HepG2 (cell line): ENCODE results near the gene DNAL4. TPM values are rescaled to one million over a fixed set of nuclear protein-coding genes. Genes with fewer than 3 reads are reported as not detected.

ENCODE experiments used
- AKAP8 ChIP-seq: sonication (generic); formaldehyde crosslinking; IDR thresholded peaks from 2 replicates; pipeline ENCODE4 v1.5.1; 2020; ENCODE audit warnings: mild to moderate bottlenecking, missing genetic modification reagents
- ARID4A ChIP-seq: sonication (generic); formaldehyde crosslinking; IDR thresholded peaks from 2 replicates; pipeline ENCODE4 v1.5.0; 2020; ENCODE audit warnings: mild to moderate bottlenecking, missing genetic modification reagents, borderline replicate concordance
- JARID2 ChIP-seq: sonication (generic); formaldehyde crosslinking; IDR thresholded peaks from 2 replicates; pipeline ENCODE4 v1.8.1; 2023; ENCODE audit warnings: missing genetic modification reagents, inconsistent platforms; ENCODE audit not compliant: insufficient replicate concordance
- MTA3 ChIP-seq: sonication (generic); formaldehyde crosslinking; IDR thresholded peaks from 2 replicates; pipeline ENCODE4 v1.4.0; 2020; ENCODE audit warnings: missing genetic modification reagents
- NKX3-1 ChIP-seq: sonication (generic); formaldehyde crosslinking; IDR thresholded peaks from 2 replicates; pipeline ENCODE4 v1.5.0; 2020; ENCODE audit warnings: missing genetic modification reagents
- PAX8 ChIP-seq: sonication (generic); formaldehyde crosslinking; IDR thresholded peaks from 2 replicates; pipeline ENCODE4 v1.8.0; 2022; ENCODE audit warnings: mild to moderate bottlenecking, missing genetic modification reagents, borderline replicate concordance
- STAT6 ChIP-seq: sonication (generic); formaldehyde crosslinking; IDR thresholded peaks from 2 replicates; pipeline ENCODE4 v1.4.0; 2020; ENCODE audit warnings: missing genetic modification reagents, mild to moderate bottlenecking, borderline replicate concordance
- TCF7 ChIP-seq: sonication (generic); IDR thresholded peaks from 2 replicates; pipeline ENCODE4 v1.6.1; 2016; ENCODE audit warnings: antibody characterized with exemption, low read depth
- TEAD2 ChIP-seq: sonication (generic); formaldehyde crosslinking; IDR thresholded peaks from 2 replicates; pipeline ENCODE4 v1.9.0; 2021; ENCODE audit warnings: missing genetic modification reagents
- TFAP4 ChIP-seq: sonication (generic); IDR thresholded peaks from 2 replicates; pipeline ENCODE4 v1.6.1; 2016; ENCODE audit warnings: low read depth, borderline replicate concordance
- TIGD3 ChIP-seq: sonication (generic); formaldehyde crosslinking; IDR thresholded peaks from 2 replicates; pipeline ENCODE4 v1.5.1; 2020; ENCODE audit warnings: mild to moderate bottlenecking, missing genetic modification reagents, borderline replicate concordance
- ZFX ChIP-seq: sonication (generic); formaldehyde crosslinking; IDR thresholded peaks from 2 replicates; pipeline ENCODE4 v1.4.0; 2020; ENCODE audit warnings: mild to moderate bottlenecking, low read depth, missing genetic modification reagents, moderate library complexity
- ZNF256 ChIP-seq: sonication (generic); formaldehyde crosslinking; conservative IDR thresholded peaks from 2 replicates; pipeline ENCODE4 v1.4.0; 2020; ENCODE audit warnings: missing genetic modification reagents
- ZNF512B ChIP-seq: sonication (generic); formaldehyde crosslinking; IDR thresholded peaks from 2 replicates; pipeline ENCODE4 v1.5.1; 2020; ENCODE audit warnings: missing genetic modification reagents, mild to moderate bottlenecking, borderline replicate concordance
- ZNF672 ChIP-seq: sonication (generic); formaldehyde crosslinking; IDR thresholded peaks from 2 replicates; pipeline ENCODE4 v1.8.1; 2022; ENCODE audit warnings: missing genetic modification reagents
- ZNF782 ChIP-seq: sonication (generic); formaldehyde crosslinking; IDR thresholded peaks from 2 replicates; pipeline ENCODE4 v1.4.0; 2020; ENCODE audit warnings: missing genetic modification reagents, mild to moderate bottlenecking, borderline replicate concordance
- ZNF83 ChIP-seq: sonication (generic); formaldehyde crosslinking; IDR thresholded peaks from 2 replicates; pipeline ENCODE4 v1.4.0; 2020; ENCODE audit warnings: missing genetic modification reagents, mild to moderate bottlenecking, borderline replicate concordance
- polyA plus RNA-seq, 8 experiments: library from polyadenylated mRNA; depleted of rRNA in 3 of 8; stranded (reverse) in 7 of 8; unstranded in 1 of 8; fragments of >200 nt; fragmentation: Illumina TruSeq in 4 of 8; extraction: Trizol in 4 of 8; gene quantifications; 2 replicates each; pipeline versions ENCODE4 v1.2.1 to v1.2.3, GENCODE V29; 2011 to 2016; ENCODE audit warnings: low read depth in 4 of 8, missing spikeins in 1 of 8, mixed read lengths in 1 of 8; ENCODE audit not compliant: insufficient read depth in 1 of 8
- total RNA-seq, 5 experiments: library from RNA; depleted of rRNA; stranded (reverse); fragments of >200 nt; fragmentation: Illumina TruSeq; extraction: Trizol; gene quantifications; 2 replicates each; pipeline ENCODE4 v1.2.3, GENCODE V29; 2016; ENCODE audit warnings: low read depth in 1 of 5

DNAL4 gene
- total and polyA plus RNA-seq, 2 of the 13 experiments (the other 11 are each of a cell fraction or from before 2014, with no cell fraction given), result 8.0 to 10.7 TPM

GRCh38 chr22:38755911-38756532, 37.9 kb downstream of the DNAL4 start, which contains the start of gene SUN2 (continued):
- TF ChIP-seq STAT6 (CRISPR knock-in tag), result no peak
- TF ChIP-seq ZNF672 (CRISPR knock-in tag), result no peak
- no peak; the same call in 1 of the 2 replicates for TF ChIP-seq NKX3-1
- no peak for TF ChIP-seq TIGD3 (CRISPR knock-in tag)
- no peak for TF ChIP-seq JARID2 (CRISPR knock-in tag)
- TF ChIP-seq ARID4A, result no peak; the same call in 1 of the 2 replicates
- no peak for TF ChIP-seq ZNF256 (CRISPR knock-in tag)
- no peak for TF ChIP-seq ZNF782
- TF ChIP-seq TFAP4, result no peak
- no peak for TF ChIP-seq TEAD2 (CRISPR knock-in tag)
- TF ChIP-seq PAX8 (CRISPR knock-in tag), result no peak
- TF ChIP-seq ZFX (CRISPR knock-in tag), result no peak
- TF ChIP-seq AKAP8 (CRISPR knock-in tag), result no peak
- no peak for TF ChIP-seq ZNF512B (CRISPR knock-in tag)
- no peak for TF ChIP-seq MTA3 (CRISPR knock-in tag)
- no peak for TF ChIP-seq TCF7
- 0 out of 2 replicates have a peak, but pooled peaks have one; percentile 45 for TF ChIP-seq ZNF83 (CRISPR knock-in tag)
